Spleen (tissue), 7 donors: ENCODE results near the gene TMC8.

Experiments used
- POLR2AphosphoS5 ChIP-seq, 3 donors: sonication (generic); formaldehyde crosslinking; IDR thresholded peaks; one replicate each; pipeline ENCODE4 v1.5.1; 2017; ENCODE audit warnings: antibody characterized with exemption in 3 of 3
- TF ChIP-seq, protein P1 (sequence below), 11 experiments: fragments of 200-600 bp in 7 of 11; fragments of 450-650 bp in 4 of 11; sonication (generic) in 4 of 11; IDR thresholded peaks in 8 of 11; conservative IDR thresholded peaks in 3 of 11; 1 replicate in 7 of 11; 2 replicates in 4 of 11; pipeline versions ENCODE4 v1.4.0 to v1.8.0; 2016 to 2021; ENCODE audit warnings: antibody characterized with exemption in 11 of 11, inconsistent platforms in 4 of 11, mild to moderate bottlenecking in 1 of 11
- donor health status: DM: no; HTN: no; CAD: no; lungs with moderate emphysema.
- donor health status: DM: no; HTN: no; CAD: no.
- donor health status: DM: no; HTN: no; CAD: no.

DNA sequence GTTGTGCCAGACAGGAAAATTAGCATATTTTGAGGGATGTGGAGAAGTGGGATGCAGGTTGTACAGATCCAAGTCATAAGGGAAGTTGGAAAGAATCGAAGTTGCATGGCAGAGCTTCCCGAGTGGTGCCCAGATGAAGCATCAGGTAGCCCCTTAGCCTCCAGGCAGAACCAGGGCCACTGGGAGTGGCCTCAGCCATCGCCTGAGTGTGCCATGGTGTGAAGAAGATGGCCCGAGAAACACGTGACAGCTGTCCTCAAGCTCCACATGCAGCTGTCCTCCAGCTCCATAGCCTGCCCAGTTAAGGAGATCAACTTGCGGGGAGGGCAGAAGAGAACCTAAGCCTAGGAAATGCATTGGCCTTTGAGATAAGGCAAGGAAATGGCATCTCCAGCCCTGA, 35.5 kb upstream of the TMC8 start:
- TF ChIP-seq, protein P1, sequence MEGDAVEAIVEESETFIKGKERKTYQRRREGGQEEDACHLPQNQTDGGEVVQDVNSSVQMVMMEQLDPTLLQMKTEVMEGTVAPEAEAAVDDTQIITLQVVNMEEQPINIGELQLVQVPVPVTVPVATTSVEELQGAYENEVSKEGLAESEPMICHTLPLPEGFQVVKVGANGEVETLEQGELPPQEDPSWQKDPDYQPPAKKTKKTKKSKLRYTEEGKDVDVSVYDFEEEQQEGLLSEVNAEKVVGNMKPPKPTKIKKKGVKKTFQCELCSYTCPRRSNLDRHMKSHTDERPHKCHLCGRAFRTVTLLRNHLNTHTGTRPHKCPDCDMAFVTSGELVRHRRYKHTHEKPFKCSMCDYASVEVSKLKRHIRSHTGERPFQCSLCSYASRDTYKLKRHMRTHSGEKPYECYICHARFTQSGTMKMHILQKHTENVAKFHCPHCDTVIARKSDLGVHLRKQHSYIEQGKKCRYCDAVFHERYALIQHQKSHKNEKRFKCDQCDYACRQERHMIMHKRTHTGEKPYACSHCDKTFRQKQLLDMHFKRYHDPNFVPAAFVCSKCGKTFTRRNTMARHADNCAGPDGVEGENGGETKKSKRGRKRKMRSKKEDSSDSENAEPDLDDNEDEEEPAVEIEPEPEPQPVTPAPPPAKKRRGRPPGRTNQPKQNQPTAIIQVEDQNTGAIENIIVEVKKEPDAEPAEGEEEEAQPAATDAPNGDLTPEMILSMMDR (IDR thresholded peaks at IDR 0.05 in 8 of 11, conservative IDR thresholded peaks at IDR 0.05 in 3 of 11): no peak
- TF ChIP-seq POLR2AphosphoS5 (IDR thresholded peaks at IDR 0.05): no peak
